ENCODE results near the gene STRN3.
"Not testable (repeated sequence)": the region's sequence is repeated elsewhere in the genome, so short reads cannot be mapped to it uniquely, and the experiment has no call there.

The STRN3 gene

DNA sequence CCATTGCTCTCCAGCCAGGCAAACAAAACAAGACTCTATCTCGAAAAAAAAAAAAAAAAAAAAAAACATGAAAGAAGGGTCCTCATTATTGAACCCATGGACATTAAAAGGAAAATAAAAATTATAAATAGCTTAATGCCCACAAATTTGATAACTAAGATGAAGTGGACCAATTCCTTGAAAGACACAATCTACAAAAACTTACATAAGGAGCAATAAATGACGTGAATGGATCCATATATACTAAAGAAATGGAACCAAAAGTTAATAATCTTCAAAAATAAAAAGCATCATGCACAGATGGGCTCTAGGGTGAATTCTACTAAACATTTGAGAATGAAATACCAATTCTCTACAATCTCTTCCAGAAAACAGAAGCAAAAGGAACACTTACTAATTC is 48.4 kb downstream of the STRN3 start:
- Histone ChIP-seq H3K27ac (no peak overlapping the region), H3K79me2 (ENCODE audit: insufficient read depth, low read depth) (peaks cover 43% of the 10 kb centered on the region; the same call in 1 of the 2 replicates), H3K36me3 (ENCODE audit: insufficient read depth) (no peaks in the 10 kb centered on the region), H3K9ac (no peak overlapping the region), H3K4me1 (ENCODE audit: low read depth, poor library complexity, severe bottlenecking) (no peaks in the 10 kb centered on the region), H3K27me3 (ENCODE audit: insufficient read depth, low read depth) (no peaks in the 10 kb centered on the region), H3K4me3 (IDR thresholded peaks at IDR 0.05; ENCODE audit: insufficient read depth, low read depth, low read length) (no peak overlapping the region), H3K4me2 (no peak overlapping the region), H2AFZ (ENCODE audit: low read depth) (no peak overlapping the region), H4K20me1 (ENCODE audit: insufficient read depth) (peaks cover 10% of the 10 kb centered on the region; the same call in 1 of the 2 replicates)
- TF ChIP-seq, protein P1, sequence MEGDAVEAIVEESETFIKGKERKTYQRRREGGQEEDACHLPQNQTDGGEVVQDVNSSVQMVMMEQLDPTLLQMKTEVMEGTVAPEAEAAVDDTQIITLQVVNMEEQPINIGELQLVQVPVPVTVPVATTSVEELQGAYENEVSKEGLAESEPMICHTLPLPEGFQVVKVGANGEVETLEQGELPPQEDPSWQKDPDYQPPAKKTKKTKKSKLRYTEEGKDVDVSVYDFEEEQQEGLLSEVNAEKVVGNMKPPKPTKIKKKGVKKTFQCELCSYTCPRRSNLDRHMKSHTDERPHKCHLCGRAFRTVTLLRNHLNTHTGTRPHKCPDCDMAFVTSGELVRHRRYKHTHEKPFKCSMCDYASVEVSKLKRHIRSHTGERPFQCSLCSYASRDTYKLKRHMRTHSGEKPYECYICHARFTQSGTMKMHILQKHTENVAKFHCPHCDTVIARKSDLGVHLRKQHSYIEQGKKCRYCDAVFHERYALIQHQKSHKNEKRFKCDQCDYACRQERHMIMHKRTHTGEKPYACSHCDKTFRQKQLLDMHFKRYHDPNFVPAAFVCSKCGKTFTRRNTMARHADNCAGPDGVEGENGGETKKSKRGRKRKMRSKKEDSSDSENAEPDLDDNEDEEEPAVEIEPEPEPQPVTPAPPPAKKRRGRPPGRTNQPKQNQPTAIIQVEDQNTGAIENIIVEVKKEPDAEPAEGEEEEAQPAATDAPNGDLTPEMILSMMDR (conservative IDR thresholded peaks at IDR 0.05; ENCODE audit: low read depth, low read length): no peak

DNA sequence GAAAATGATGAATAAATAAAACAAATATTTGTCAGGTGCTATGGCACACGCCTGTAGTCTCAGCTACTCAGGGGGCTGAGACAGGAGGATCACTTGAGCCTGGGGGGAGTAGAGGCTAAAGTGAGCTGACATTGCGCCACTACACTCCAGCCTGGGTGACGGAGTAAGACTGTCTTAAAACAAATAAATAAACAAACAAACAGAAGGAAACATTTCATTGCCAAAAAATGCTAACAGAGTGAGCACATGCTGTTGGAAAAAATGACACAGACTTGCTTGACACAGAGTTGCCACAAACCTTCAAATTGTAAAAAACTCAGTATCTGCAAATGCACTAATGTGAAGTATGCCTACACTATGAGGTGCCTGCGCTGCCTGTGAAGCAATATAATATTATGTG is 51.6 kb downstream of the STRN3 start:
- Histone ChIP-seq H3K27me3 (ENCODE audit: insufficient read depth, low read depth) (no peaks in the 10 kb centered on the region), H3K4me3 (IDR thresholded peaks at IDR 0.05; ENCODE audit: insufficient read depth, low read depth, low read length) (no peak overlapping the region), H4K20me1 (ENCODE audit: insufficient read depth) (peaks cover 10% of the 10 kb centered on the region; the same call in 1 of the 2 replicates), H3K79me2 (ENCODE audit: insufficient read depth, low read depth) (peaks cover 58% of the 10 kb centered on the region; the same call in 1 of the 2 replicates), H3K36me3 (ENCODE audit: insufficient read depth) (no peaks in the 10 kb centered on the region), H2AFZ (ENCODE audit: low read depth) (no peak overlapping the region), H3K4me1 (ENCODE audit: low read depth, poor library complexity, severe bottlenecking) (no peaks in the 10 kb centered on the region), H3K27ac (no peak overlapping the region), H3K9ac (no peak overlapping the region), H3K4me2 (no peak overlapping the region)
- TF ChIP-seq, protein P1 (conservative IDR thresholded peaks at IDR 0.05; ENCODE audit: low read depth, low read length): no peak

DNA sequence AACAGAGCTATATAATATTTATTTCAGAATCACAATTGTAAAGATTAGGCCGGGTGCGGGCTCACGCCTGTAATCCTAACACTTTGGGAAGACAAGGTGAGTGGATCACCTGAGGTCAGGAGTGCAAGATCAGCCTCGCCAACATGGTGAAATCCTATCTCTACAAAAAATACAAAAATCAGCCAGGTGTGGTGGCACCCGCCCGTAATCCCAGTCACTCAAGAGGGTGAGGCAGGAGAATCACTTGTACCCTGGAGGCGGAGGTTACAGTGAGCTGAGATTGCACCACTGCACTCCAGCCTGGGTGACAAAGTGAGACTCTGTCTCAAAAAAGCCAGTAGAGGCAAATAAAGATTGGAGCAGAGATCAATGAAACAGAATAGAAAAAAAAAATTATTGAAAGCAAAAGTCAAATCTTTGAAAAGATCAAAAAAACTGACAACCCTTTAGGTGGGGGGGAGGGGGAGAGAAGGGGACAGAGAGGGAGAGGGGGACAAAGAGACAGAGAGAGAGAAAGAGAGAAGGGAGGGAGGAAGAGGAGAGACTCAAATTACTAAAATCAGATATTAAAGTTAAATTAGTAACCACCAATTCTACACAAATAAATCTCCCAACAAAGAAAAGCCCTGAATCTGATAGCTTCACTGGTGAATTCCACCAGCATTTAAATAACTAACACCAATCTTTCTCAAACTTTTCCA is 53.1 kb downstream of the STRN3 start:
- Histone ChIP-seq H3K27ac (no peak overlapping the region), H3K9ac (no peak overlapping the region), H3K4me2 (no peak overlapping the region), H3K4me3 (IDR thresholded peaks at IDR 0.05; ENCODE audit: insufficient read depth, low read depth, low read length) (no peak overlapping the region), H3K79me2 (ENCODE audit: insufficient read depth, low read depth) (peaks cover 60% of the 10 kb centered on the region; the same call in 1 of the 2 replicates), H2AFZ (ENCODE audit: low read depth) (no peak overlapping the region), H3K36me3 (ENCODE audit: insufficient read depth) (no peaks in the 10 kb centered on the region), H3K27me3 (ENCODE audit: insufficient read depth, low read depth) (no peaks in the 10 kb centered on the region), H3K4me1 (ENCODE audit: low read depth, poor library complexity, severe bottlenecking) (no peaks in the 10 kb centered on the region), H4K20me1 (ENCODE audit: insufficient read depth) (peaks cover 10% of the 10 kb centered on the region; the same call in 1 of the 2 replicates)
- TF ChIP-seq, protein P1 (conservative IDR thresholded peaks at IDR 0.05; ENCODE audit: low read depth, low read length): no peak

DNA sequence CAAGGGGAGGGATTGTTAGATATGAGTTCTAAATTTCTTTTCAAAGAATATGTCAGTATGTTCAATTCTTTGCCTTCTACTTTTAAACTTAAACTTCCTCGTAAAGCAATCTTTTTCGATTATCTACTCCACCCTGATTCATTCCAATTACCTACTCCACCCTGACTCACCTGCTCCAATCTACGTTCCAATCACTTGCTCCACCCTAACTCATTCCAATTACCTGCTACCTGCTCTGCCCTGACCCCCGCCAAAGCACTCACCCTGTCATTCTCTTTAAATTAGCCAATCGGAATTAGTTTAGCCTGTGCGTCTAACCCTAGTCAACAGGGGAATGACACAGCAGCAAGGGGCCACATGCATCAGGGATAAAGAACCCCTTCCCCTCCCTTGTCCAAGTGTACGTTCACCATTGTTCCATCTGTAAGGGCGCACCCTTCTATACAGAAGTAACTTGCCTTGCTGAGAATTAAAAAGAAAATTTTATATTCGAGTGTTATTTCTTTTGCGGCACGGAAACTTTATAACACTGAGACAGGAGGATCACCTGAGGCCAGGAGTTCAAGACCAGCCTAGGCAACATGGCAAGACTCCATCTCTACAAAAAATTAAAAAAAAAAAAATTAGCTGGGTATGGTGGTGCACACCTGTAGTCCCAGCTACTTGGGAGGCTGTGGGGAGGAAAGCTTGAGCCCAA is 54.0 kb downstream of the STRN3 start:
- not testable (repeated sequence) for H3K27me3 ChIP-seq (ENCODE audit: insufficient read depth, low read depth); H3K4me3 ChIP-seq (IDR thresholded peaks at IDR 0.05; ENCODE audit: insufficient read depth, low read depth, low read length); H3K36me3 ChIP-seq (ENCODE audit: insufficient read depth); H3K9ac ChIP-seq; H2AFZ ChIP-seq (ENCODE audit: low read depth); H3K4me2 ChIP-seq; H3K27ac ChIP-seq; H3K4me1 ChIP-seq (ENCODE audit: low read depth, poor library complexity, severe bottlenecking)
- peaks cover 54% of the 10 kb centered on the region; the same call in 1 of the 2 replicates for H3K79me2 ChIP-seq (ENCODE audit: insufficient read depth, low read depth)
- H4K20me1 ChIP-seq (ENCODE audit: insufficient read depth): peaks cover 10% of the 10 kb centered on the region; the same call in 1 of the 2 replicates
